SK-N-SH treated with all-trans-retinoic acid at 6 μM for 48 hours (cell line): ENCODE measurements around the gene SCAF4.

Experiments
- ARNTL ChIP-seq: fragments of 450-650 bp; formaldehyde crosslinking; IDR thresholded peaks from 2 replicates; pipeline ENCODE4 v1.5.0; 2020; ENCODE audit warnings: low read depth, mild to moderate bottlenecking, moderate library complexity, borderline replicate concordance
- ESRRG ChIP-seq: fragments of 250-450 bp; sonication (Bioruptor Pico); IDR thresholded peaks from 2 replicates; pipeline ENCODE4 v1.6.1; 2021; ENCODE audit warnings: mild to moderate bottlenecking
- ISL1 ChIP-seq: fragments of 250-450 bp; sonication (Bioruptor Pico); IDR thresholded peaks from 2 replicates; pipeline ENCODE4 v2.1.2; 2022; ENCODE audit warnings: mild to moderate bottlenecking, moderate library complexity
- PATZ1 ChIP-seq: fragments of 250-450 bp; sonication (Bioruptor Pico); IDR thresholded peaks from 2 replicates; pipeline ENCODE4 v1.8.0; 2020; ENCODE audit warnings: mild to moderate bottlenecking, moderate library complexity, borderline replicate concordance
- PPARA ChIP-seq: fragments of 250-450 bp; sonication (Bioruptor Pico); IDR thresholded peaks from 2 replicates; pipeline ENCODE4 v1.5.0; 2020; ENCODE audit warnings: mild to moderate bottlenecking, borderline replicate concordance
- RARB ChIP-seq: fragments of 250-450 bp; sonication (Bioruptor Pico); IDR thresholded peaks from 2 replicates; pipeline ENCODE4 v1.8.0; 2021; ENCODE audit warnings: mild to moderate bottlenecking, moderate library complexity
- TCF4 ChIP-seq: fragments of 250-450 bp; sonication (Bioruptor Pico); IDR thresholded peaks from 2 replicates; pipeline ENCODE4 v1.8.0; 2021; ENCODE audit warnings: mild to moderate bottlenecking, moderate library complexity, borderline replicate concordance
- TOX ChIP-seq: fragments of 250-450 bp; sonication (Bioruptor Pico); IDR thresholded peaks from 2 replicates; pipeline ENCODE4 v1.8.0; 2021; ENCODE audit warnings: mild to moderate bottlenecking, moderate library complexity, borderline replicate concordance
- ZC3H10 ChIP-seq: fragments of 250-450 bp; sonication (Bioruptor Pico); IDR thresholded peaks from 2 replicates; pipeline ENCODE4 v1.5.1; 2021; ENCODE audit warnings: mild to moderate bottlenecking, moderate library complexity
- ZFP3 ChIP-seq: fragments of 250-450 bp; sonication (Bioruptor Pico); IDR thresholded peaks from 2 replicates; pipeline ENCODE4 v1.5.0; 2020; ENCODE audit warnings: mild to moderate bottlenecking, moderate library complexity
- TF ChIP-seq, protein P1 (sequence below): fragments of 250-450 bp; sonication (Bioruptor Pico); IDR thresholded peaks from 2 replicates; pipeline ENCODE4 v1.5.1; 2020; ENCODE audit warnings: low read depth, mild to moderate bottlenecking, moderate library complexity
- TF ChIP-seq, protein P2 (sequence below): fragments of 250-450 bp; sonication (Bioruptor Pico); IDR thresholded peaks from 2 replicates; pipeline ENCODE4 v1.5.1; 2021; ENCODE audit warnings: mild to moderate bottlenecking, moderate library complexity

DNA sequence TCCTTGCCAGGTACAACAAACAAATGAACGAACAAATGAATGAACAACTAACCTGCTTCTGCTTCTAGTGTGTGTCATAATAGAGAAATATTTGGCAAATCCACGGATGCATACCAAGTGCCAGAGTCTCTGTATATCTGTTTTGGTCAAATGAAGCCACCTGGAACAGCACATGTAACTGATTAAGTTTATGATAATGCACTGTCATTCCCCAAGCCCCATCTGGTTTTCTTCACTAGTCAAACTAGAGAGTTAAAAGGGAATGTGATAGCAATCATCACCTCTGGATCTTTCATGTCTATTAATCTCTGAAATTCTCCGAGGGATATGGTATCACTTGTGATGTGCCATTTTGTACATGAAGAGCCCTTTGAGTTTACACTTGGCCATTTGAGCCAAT is 21.0 kb upstream of the SCAF4 start:
- no peak; the same call in 1 of the 2 replicates for TF ChIP-seq ISL1 (CRISPR knock-in tag)
- no peak for TF ChIP-seq ARNTL (CRISPR knock-in tag)
- TF ChIP-seq, protein P1, sequence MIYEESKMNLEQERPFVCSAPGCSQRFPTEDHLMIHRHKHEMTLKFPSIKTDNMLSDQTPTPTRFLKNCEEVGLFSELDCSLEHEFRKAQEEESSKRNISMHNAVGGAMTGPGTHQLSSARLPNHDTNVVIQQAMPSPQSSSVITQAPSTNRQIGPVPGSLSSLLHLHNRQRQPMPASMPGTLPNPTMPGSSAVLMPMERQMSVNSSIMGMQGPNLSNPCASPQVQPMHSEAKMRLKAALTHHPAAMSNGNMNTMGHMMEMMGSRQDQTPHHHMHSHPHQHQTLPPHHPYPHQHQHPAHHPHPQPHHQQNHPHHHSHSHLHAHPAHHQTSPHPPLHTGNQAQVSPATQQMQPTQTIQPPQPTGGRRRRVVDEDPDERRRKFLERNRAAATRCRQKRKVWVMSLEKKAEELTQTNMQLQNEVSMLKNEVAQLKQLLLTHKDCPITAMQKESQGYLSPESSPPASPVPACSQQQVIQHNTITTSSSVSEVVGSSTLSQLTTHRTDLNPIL (CRISPR knock-in tag): no peak
- TF ChIP-seq PATZ1 (CRISPR knock-in tag): no peak
- TF ChIP-seq ZC3H10 (CRISPR knock-in tag): no peak
- TF ChIP-seq, protein P2, sequence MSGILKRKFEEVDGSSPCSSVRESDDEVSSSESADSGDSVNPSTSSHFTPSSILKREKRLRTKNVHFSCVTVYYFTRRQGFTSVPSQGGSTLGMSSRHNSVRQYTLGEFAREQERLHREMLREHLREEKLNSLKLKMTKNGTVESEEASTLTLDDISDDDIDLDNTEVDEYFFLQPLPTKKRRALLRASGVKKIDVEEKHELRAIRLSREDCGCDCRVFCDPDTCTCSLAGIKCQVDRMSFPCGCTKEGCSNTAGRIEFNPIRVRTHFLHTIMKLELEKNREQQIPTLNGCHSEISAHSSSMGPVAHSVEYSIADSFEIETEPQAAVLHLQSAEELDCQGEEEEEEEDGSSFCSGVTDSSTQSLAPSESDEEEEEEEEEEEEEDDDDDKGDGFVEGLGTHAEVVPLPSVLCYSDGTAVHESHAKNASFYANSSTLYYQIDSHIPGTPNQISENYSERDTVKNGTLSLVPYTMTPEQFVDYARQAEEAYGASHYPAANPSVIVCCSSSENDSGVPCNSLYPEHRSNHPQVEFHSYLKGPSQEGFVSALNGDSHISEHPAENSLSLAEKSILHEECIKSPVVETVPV (CRISPR knock-in tag): no peak
- TF ChIP-seq TCF4 (CRISPR knock-in tag): peak; percentile 82
- no peak for TF ChIP-seq ZFP3
- no peak for TF ChIP-seq TOX (CRISPR knock-in tag)
- no peak for TF ChIP-seq PPARA (CRISPR knock-in tag)
- no peak for TF ChIP-seq RARB (CRISPR knock-in tag)
- TF ChIP-seq ESRRG: no peak
